ENCODE results near the gene E2F3.

The E2F3 gene

DNA sequence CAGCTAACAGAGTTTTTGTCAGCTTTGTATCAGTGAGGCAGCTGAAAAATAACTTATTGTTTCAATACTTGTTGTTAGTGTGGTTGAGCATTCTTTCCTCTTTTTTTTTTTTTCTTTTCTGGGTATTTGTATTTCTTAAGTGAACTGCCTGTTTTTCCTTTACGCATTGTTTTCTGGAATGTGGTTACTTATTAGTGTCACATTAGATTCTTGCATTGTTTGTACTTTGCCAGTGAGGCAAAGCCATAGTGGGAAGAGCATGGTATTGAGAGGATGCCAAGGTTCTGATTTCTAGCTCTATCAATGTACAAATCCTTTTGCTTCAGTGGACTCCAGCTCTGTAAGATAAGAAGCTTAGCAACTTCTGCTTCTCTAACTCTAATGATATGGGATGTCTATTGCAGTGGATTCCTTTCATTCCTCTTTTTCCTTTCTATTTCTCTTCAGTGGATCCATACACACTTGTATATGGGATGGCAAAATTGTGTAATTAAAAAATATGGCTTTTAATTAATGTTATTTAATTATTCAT, 136.5 kb downstream of the E2F3 start:
- DNase-seq, result no peak

DNA sequence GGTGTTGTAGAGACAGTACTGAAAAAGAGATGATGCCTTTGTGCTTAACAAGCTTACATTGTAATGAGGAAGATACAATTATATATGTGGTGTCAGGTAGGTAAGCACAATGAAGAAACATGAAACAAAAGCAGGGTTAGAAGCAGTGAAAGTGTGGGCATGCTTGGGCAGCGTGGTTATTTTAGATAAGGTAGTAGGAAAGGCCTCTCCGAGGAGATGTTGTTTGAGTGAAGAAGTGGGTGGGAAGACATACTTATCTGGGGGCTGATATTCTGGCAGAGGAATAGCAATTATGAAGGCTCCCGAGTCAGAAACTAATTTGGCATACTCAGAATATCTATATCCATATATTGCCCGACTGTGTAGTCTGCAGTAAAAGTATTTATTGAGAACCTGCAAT, 137.2 kb downstream of the E2F3 start:
- DNase-seq, result no peak

DNA sequence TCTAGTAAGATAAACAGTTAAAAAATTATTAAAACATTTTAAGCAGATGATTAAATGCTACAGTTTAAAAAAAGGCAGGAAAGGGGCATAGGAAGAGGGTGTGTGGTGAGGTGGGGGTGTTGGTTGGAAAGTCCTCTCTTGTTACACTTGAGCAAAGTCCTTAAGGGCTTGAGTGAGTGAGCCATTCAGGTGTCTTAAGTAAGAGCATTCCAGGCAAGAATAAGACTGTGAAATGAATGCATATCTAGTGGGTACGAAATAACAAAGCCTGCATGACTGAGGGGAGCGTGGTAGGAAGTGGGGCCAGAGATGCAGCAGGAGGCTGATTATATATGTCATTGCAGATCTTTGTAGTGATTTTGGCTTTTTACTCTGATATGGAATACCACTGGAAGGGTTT, 137.7 kb downstream of the E2F3 start:
- DNase-seq, result no peak

DNA sequence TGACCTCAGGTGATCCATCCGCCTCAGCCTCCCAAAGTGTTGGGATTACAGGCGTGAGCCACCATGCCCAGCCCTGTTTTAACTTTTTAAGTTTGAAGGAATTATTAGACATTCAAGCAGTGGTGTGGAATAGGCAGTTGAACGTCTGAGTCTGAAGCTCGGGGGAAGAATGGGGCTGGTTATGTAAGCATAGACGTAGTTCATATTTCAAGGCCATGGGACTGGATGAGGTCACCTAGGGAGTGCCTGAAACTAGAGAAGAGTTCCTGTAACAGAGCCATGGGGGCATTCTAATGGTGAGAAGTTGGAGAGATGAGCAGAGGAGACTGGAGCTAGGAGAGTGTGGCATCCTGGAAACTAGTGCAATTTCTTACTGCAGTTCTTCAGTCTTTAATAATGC, 139.0 kb downstream of the E2F3 start:
- DNase-seq, result no peak

DNA sequence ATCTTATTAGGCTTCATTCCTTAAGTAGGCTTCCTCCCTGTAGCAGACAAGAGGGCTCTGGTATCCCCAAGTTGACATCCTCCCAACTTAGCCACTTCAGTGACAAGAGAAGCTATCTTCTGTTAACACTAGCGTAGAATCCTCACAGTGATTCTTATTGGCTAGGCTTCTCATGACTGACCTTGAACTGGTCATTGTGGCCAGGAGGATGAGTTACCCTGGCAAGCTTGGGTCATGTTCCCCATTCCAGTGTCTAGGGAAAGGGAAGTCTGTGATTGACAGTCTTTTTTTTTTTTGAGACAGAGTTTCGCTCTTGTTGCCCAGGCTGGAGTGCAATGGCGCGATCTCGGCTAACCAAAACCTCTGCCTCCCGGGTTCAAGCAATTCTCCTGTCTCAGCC, 139.7 kb downstream of the E2F3 start:
- no peak for DNase-seq

DNA sequence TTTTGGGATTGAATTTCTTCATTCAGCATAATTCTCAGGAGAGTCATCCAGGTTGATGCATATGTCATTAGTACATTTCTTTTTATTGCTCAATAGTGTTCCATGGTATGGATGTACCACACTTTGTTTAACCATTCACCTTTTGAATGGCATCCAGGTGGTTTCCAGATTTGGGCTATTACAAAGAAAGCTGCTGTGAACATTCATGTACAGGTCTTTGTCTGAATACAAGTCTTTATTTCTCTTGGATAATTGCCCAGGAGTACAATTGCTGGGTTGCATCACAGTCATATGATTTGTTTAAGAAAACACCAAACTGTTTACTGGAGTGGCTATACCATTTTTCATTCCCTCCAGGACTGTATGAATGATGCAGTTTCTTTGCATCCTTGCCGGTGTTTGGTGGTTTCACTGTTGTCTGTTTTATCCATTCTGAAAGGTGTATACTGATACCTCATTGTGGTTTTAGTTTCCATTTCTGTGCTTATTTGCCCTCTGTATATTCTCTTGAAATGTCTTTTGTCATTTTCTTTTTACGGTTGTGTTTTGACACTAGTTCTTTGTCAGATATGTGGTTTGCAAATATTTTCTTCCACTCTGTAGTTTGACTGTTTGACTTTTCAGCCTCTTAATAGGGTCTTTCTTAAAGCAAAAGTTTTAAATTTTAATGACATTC, 141.4 kb downstream of the E2F3 start:
- peak; percentile 30 for DNase-seq

Data from stimulated activated CD4-positive, alpha-beta T cell treated with anti-CD3 and anti-CD28 coated beads, Interleukin-1b, Interleukin-23, amount 100 ng/mL, for 48 hours (primary cell).